CD1c-positive myeloid dendritic cell (primary cell): ENCODE data around the gene MRAS.
"Not testable (repeated sequence)": the region's sequence is repeated elsewhere in the genome, so short reads cannot be mapped to it uniquely, and the experiment has no call there.

Source experiments
- DNase-seq: peaks from one replicate; pipeline ENCODE4 v3.0.0-alpha.2; 2016; ENCODE audit errors: extremely low spot score

MRAS gene

DNA sequence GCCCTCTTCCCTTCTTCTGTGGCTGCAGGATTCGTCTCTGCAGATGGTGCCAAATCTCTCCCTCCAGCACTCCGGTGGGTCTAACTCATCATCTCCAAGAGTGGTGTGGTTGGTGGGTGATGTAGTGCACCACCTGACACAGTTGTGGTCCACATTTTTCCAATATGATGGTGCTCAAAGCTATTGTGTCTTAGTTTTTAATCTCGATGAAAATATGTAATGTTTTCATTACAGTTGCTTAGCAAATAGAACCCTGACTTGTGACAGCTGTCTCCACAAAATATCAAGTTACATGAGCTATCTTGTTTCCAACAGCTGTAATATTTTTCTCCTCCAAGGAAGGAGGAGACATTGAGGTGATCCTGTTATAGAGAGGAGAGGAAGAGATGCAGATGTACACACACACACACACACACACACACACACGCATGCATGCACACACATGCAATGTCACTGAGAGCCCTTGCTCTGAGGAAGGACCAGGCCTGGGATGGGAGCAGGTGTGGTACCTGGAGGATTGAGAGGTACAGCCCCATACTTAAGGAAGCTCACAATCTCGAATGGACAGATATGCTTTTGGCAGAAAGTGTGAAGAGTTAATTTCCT lies 70.3 kb downstream of the MRAS start:
- no peak for DNase-seq

GRCh38 chr3:138423316-138423715 lies 74.9 kb downstream of the MRAS start:
- no peak for DNase-seq

DNA sequence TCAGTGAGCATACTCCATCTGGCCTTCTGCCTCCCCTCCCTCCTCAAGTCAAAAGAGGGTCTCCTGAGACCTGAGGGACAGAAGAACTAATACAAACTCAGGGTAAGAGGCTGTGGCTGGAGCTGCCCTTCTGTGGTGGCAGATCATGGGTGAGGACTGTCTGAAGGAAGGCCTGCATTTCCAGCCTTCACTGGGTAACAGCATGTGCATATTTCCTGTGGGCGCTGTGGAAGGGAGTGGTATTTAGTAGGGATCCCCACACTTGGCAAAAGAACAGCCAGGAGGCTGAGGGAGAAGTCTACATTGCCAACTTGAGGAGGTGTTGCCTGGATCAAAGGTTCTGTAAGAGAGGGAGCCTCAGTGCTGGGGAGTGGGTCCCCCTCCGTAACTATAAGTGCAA lies 75.9 kb downstream of the MRAS start:
- no peak for DNase-seq

- peak; percentile 57 for DNase-seq
These were observed 77.8 kb downstream of the MRAS start for GRCh38 chr3:138426211-138426610.

DNA sequence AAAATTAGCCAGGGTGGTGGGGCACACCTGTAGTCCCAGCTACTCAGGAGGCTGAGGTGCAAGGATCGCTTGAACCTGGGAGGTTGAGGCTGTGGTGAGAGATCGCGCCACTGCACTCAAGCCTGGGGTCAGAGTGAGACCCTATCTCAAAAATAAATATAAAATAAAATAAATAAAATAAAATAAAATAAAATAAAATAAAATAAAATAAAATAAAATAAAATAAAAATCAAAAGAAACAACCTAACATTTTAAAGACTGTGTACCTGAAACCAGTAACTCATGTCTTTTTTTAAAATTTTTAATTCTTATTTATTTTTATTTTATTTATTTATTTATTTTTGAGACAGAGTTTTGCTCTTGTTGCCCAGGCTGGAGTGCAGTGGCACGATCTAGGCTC lies 78.4 kb downstream of the MRAS start:
- DNase-seq: not testable (repeated sequence)

DNA sequence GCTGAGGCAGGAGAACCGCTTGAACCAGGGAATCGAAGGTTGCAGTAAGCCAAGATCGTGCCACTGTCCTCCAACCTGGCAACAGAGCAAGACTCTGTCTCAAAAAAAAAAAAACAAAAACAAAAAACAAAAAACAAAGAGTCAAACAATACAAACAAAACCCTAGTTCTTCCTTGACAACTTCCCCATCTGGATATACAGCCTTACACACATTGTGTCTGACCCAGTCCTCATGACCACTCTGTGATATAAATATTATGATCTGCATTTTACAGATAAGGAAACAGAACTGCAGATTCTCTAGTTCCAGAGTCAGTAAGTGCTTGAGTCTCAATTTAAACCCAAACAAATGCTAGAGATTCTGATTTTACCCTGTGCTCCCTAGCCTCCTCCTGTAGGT lies 81.3 kb downstream of the MRAS start:
- no peak for DNase-seq

- DNase-seq: no peak
These were observed 84.3 kb downstream of the MRAS start for GRCh38 chr3:138432576-138433240.

- DNase-seq: no peak
These were observed 85.5 kb downstream of the MRAS start for GRCh38 chr3:138433892-138434275.

DNA sequence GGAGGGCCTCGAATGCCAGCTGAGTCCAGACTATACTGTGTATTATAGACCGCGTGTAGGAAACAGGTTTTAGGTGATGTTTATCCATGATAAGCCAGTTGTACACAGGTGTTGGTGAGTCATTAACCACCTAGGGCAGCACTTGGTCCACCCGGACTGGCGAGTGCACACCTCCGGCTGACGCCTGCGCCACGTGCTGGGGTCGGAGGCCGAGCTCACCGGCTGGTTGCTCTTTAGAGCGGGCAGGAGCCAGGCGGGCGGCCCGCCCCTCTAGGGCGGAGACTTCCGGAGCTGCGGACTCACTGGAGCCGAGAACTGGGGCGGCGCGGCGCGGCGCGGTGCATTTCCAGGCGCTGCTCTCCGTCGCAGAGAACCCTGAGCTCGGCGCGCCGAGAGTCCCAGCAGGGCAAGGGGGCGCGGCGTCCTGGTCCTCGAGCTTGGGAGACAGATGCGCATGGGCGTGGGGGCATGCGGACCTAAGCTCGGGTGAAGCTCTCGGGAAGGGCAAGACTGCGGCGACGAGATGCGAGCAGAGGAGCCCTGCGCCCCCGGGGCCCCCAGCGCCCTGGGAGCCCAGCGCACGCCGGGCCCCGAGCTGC lies 86.0 kb downstream of the MRAS start, which contains the start of gene ESYT3:
Gene ESYT3 (plus strand): TSS at position 341 of the 599 bp plus-strand sequence. CDS start 183 bp downstream, at position 524.
- peak; percentile 62 for DNase-seq

DNA sequence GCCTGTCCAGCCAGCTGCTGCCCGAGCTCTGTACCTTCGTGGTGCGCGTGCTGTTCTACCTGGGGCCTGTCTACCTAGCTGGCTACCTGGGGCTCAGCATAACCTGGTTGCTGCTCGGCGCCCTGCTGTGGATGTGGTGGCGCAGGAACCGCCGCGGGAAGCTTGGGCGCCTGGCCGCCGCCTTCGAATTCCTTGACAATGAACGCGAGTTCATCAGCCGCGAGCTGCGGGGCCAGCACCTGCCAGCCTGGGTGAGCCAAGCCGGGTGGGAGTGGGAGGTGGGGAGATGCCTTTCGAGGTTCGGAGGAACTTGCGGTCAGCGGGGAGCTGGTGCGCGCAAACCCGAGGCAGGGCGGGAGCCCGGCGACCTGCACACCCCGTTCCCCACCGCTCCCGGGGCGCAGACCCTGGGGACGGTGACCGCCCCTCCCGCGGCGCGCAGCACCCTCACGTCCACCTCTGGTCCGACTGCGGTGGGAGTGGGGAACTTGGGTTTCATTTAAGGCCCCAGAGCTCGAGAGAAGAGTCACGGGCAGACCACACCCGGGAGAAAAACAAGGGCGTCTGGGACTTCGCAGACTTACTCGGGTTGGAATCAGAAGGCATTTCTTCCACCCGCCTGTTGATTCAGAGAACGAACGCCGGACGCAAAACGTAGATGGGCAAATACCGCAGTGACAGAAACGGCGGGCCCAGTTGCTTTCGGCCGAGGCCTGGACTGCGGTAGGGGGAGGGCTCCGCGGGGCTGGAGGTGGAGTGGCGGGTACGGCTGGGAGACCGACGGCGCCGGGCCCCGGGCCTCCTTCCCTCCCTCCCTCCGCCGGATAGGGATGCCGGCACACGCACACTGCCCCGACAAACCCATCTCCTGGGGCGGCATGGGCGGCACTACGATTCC lies 86.7 kb downstream of the MRAS start:
- peak; percentile 12 for DNase-seq

DNA sequence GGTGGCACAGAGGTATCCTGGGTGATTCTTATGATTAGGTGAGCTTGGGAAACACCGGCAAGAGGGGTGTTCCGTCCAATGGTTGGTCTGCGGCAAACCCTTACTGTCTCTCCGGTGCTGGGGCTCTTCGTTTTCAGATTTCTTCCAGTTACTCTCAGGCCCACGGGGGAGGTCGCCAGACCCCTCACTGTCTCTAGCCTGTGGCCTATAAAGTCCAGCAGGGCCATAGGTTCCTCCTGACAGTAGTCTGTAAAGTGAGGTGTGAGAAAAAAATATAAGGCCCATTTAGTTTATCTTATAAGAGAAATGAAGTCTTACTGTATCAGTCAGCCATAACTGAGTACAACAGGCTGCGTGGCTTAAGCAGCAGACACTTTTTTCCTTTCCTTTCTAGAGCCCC lies 87.5 kb downstream of the MRAS start:
- DNase-seq: no peak

GRCh38 chr3:138437281-138437680 lies 88.9 kb downstream of the MRAS start:
- no peak for DNase-seq

- DNase-seq: no peak
These were observed 90.5 kb downstream of the MRAS start for GRCh38 chr3:138438896-138439295.

GRCh38 chr3:138439646-138440045 lies 91.3 kb downstream of the MRAS start:
- no peak for DNase-seq

DNA sequence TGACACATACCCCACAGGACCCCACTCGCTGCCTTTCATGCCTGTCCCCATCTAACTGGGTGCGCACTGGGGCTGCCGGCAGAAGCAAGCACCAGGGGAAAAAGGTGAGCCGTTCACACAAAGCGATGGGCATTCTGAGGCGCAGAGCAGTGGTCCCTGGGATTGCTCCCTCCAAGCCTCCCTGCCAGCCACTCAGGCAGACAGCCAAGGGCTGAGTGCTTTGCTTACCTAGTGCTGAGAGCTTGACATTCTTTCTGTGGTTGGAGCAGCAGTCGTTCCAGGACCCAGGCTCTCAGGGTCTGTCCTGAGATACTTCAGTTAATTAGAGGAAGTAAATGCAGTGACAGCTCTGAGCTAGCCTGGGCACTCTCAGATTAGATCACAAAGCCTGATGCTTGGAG lies 91.7 kb downstream of the MRAS start:
- DNase-seq: no peak

GRCh38 chr3:138440596-138440995 lies 92.2 kb downstream of the MRAS start:
- DNase-seq: no peak

GRCh38 chr3:138441256-138441655 lies 92.9 kb downstream of the MRAS start:
- no peak for DNase-seq

DNA sequence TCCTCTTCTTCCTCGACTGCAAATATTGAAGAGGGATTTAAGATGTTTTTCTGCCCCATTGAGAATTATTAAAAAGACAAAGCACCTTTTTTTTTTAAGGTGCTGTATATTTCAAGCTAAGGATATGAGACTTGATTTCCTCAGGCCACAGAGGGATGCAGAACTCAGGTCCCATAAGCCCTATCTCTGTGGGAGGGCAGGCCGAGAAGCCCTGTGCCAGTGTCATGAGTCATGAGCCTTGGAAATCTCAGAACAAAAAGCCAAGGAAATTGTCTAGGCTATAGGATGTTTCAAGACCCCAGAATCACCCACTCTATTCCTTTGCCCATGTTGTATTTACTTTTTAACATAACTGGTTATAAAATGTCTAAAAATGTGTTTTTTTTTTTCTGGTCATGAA lies 93.4 kb downstream of the MRAS start:
- peak; percentile 11 for DNase-seq

- DNase-seq: peak; percentile 59
These were observed 94.1 kb downstream of the MRAS start for GRCh38 chr3:138442433-138442832.

DNA sequence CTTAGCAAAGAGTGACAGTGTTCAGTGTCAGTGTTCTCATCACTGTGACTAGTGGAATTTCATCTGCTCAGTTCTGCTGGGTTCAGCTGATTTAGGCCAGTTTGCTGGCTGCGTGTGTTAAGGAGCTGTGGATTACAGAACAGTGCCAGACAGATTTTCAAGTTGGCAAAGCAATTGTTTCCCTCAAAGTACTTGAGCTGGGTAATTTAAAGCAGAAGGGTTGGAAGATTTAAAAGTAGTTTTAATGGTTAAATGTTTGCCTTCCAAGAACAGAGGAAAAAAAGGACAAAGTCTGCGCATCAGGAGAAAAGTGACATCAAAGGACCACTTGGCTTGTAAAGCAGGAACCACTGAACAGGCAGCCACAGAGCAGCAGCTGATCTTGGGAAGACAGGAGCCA lies 94.7 kb downstream of the MRAS start:
- no peak for DNase-seq

DNA sequence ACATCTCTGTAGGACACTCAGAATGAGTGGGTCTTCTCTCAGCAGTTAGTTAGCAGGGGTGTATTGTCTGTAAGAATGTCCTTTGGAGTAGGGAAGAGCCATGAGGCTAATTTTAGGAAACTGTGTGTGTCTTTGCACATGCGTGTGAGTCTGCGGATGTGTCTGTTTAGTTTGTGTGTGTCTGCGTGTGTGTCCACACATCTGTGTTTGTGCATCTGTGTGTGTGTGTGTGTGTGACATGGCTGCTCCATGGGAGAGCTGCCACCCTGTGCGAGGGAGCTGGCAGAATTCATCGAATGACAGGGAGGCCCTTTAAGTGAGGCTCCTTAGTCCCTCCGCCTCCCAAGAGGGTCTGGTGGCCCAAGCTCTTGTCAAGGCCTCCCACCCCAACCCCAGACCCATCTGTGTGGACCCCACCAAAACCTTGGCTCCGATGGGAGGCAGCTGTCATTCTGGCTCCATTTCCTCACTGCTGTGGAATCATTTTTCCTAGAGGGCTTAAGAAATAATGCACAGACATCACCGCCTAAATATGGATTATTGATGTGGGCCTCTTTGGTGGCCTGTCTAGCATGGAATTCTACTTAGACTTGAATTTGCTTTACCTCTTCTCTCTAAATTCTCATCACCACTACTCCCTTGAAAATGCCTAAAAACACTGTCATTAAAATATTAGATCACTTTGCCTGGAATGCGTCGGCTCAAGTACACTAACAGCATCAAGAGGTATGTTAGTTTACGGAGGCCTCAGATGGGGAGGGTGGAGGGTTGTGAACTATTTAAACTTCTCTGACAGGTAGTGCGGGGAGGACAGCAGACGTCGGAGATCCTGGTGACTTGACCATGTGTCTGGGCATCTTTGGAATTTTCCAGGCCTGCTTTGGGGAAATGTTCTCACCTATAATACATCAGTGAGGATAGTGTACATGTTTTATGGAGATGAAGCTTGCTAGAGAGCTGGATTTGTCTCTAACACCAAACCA lies 95.4 kb downstream of the MRAS start:
- DNase-seq: no peak
